ENCODE data around the gene ZNF777.
"Not testable (repeated sequence)": the region's sequence is repeated elsewhere in the genome, so short reads cannot be mapped to it uniquely, and the experiment has no call there.

ZNF777 gene

GRCh38 chr7:149460493-149461277, at the start of gene ZNF777:
Gene ZNF777, minus strand, starts transcription at chr7:149461062. Its CDS starts 5,040 bp downstream, at chr7:149456022.
- peak; percentile 55 to 63 (median 60) for DNase-seq (ENCODE audit: low read depth in 3 of 3, low spot score in 1 of 3)

GRCh38 chr7:149510248-149510647, 49.4 kb upstream of the ZNF777 start:
- DNase-seq (ENCODE audit: low read depth in 3 of 3, low spot score in 1 of 3) = no peak

- DNase-seq (ENCODE audit: low read depth in 3 of 3, low spot score in 1 of 3) = no peak
Measured at GRCh38 chr7:149509774-149510173, 48.9 kb upstream of the ZNF777 start.

GRCh38 chr7:149505551-149505950, 44.7 kb upstream of the ZNF777 start:
- no peak for DNase-seq (ENCODE audit: low read depth in 3 of 3, low spot score in 1 of 3)

- DNase-seq (ENCODE audit: low read depth in 3 of 3, low spot score in 1 of 3) = no peak
Measured at GRCh38 chr7:149501651-149502050, 40.8 kb upstream of the ZNF777 start.

GRCh38 chr7:149500910-149501309, 40.0 kb upstream of the ZNF777 start:
- DNase-seq (ENCODE audit: low read depth in 3 of 3, low spot score in 1 of 3) = no peak

- no peak for DNase-seq (ENCODE audit: low read depth in 3 of 3, low spot score in 1 of 3)
Measured at GRCh38 chr7:149500201-149500600, 39.3 kb upstream of the ZNF777 start.

- DNase-seq (ENCODE audit: low read depth in 3 of 3, low spot score in 1 of 3) = no peak
Measured at GRCh38 chr7:149498811-149499210, 37.9 kb upstream of the ZNF777 start.

GRCh38 chr7:149497467-149498261, 36.8 kb upstream of the ZNF777 start, which contains the start of gene ZNF746:
Gene ZNF746, minus strand, starts transcription at chr7:149497809. Its CDS starts 273 bp downstream, at chr7:149497536.
- DNase-seq (ENCODE audit: low read depth in 3 of 3, low spot score in 1 of 3) = peak; percentile 55 to 69 (median 61)

GRCh38 chr7:149496642-149497391, 36.0 kb upstream of the ZNF777 start:
- peak in 1 of 3 donors; percentile 31 for DNase-seq (ENCODE audit: low read depth in 3 of 3, low spot score in 1 of 3)

GRCh38 chr7:149495785-149496641, 35.2 kb upstream of the ZNF777 start:
- DNase-seq (ENCODE audit: low read depth in 3 of 3, low spot score in 1 of 3) = no peak

GRCh38 chr7:149494738-149495368, 34.0 kb upstream of the ZNF777 start:
- no peak for DNase-seq (ENCODE audit: low read depth in 3 of 3, low spot score in 1 of 3)

- DNase-seq (ENCODE audit: low read depth in 3 of 3, low spot score in 1 of 3) = not testable (repeated sequence)
Measured at GRCh38 chr7:149493975-149494374, 33.1 kb upstream of the ZNF777 start.

GRCh38 chr7:149493366-149493765, 32.5 kb upstream of the ZNF777 start:
- DNase-seq (ENCODE audit: low read depth in 3 of 3, low spot score in 1 of 3) = no peak

GRCh38 chr7:149490083-149490760, 29.4 kb upstream of the ZNF777 start:
- DNase-seq (ENCODE audit: low read depth in 3 of 3, low spot score in 1 of 3) = no peak

- no peak for DNase-seq (ENCODE audit: low read depth in 3 of 3, low spot score in 1 of 3)
Measured at GRCh38 chr7:149489391-149490024, 28.6 kb upstream of the ZNF777 start.

GRCh38 chr7:149479568-149479967, 18.7 kb upstream of the ZNF777 start:
- DNase-seq (ENCODE audit: low read depth in 3 of 3, low spot score in 1 of 3) = no peak

GRCh38 chr7:149478754-149479153, 17.9 kb upstream of the ZNF777 start:
- DNase-seq (ENCODE audit: low read depth in 3 of 3, low spot score in 1 of 3) = no peak

All from stimulated activated CD4-positive, alpha-beta T cell treated with anti-CD3 and anti-CD28 coated beads, TNF-alpha, amount 100 ng/mL, for 1 hour (primary cell).